GM06990 (cell line): ENCODE measurements around the gene ADGRB2.

Experiments used
- DNase-seq: peaks from one replicate; pipeline ENCODE4 v3.0.0-alpha.2; 2011; ENCODE audit not compliant: insufficient read length; ENCODE audit errors: extremely low read depth
- H3K27me3 ChIP-seq: replicated peaks from 2 replicates; pipeline ENCODE4 v1.6.0; 2011; ENCODE audit warnings: low read length; ENCODE audit not compliant: control insufficient read depth, insufficient read depth
- H3K36me3 ChIP-seq: 2 replicates; pipeline ENCODE4 v1.5.1; 2011; ENCODE audit warnings: low read length; ENCODE audit not compliant: control insufficient read depth, insufficient read depth
- H3K4me3 ChIP-seq: replicated peaks from 2 replicates; pipeline ENCODE4 v1.5.1; 2011; ENCODE audit warnings: low read depth, mild to moderate bottlenecking, control low read depth, low read length
- TF ChIP-seq, protein P1 (sequence below): IDR thresholded peaks from 2 replicates; pipeline ENCODE4 v1.5.1; 2011; ENCODE audit warnings: low read length, control low read depth, mild to moderate bottlenecking, inconsistent platforms; ENCODE audit not compliant: insufficient read depth, poor library complexity, severe bottlenecking

Gene ADGRB2

DNA sequence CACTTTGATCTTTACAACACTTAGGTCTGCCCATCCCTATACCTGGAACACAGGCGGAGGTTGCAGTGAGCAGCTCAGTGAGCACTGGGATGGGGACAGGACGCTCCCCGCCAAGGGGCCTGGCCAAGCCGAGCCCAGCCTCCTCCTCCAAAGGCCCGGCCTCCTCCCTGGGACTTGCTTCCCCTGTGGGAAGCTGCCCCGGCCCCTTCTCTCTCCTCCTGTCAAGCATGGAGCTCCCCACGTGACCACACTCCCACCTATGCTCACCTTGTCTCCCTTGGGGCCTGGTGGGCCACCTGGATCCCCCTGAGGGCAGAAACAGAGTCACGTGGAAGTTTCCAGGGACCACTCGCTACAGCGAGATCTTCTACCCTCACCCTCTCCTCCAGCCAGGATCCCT, 73.2 kb downstream of the ADGRB2 start:
- H3K36me3 ChIP-seq: no peaks in the 10 kb centered on the region
- no peak for DNase-seq
- no peaks in the 10 kb centered on the region for H3K27me3 ChIP-seq
- TF ChIP-seq, protein P1, sequence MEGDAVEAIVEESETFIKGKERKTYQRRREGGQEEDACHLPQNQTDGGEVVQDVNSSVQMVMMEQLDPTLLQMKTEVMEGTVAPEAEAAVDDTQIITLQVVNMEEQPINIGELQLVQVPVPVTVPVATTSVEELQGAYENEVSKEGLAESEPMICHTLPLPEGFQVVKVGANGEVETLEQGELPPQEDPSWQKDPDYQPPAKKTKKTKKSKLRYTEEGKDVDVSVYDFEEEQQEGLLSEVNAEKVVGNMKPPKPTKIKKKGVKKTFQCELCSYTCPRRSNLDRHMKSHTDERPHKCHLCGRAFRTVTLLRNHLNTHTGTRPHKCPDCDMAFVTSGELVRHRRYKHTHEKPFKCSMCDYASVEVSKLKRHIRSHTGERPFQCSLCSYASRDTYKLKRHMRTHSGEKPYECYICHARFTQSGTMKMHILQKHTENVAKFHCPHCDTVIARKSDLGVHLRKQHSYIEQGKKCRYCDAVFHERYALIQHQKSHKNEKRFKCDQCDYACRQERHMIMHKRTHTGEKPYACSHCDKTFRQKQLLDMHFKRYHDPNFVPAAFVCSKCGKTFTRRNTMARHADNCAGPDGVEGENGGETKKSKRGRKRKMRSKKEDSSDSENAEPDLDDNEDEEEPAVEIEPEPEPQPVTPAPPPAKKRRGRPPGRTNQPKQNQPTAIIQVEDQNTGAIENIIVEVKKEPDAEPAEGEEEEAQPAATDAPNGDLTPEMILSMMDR: no peak
- H3K4me3 ChIP-seq: no peak overlapping the region

DNA sequence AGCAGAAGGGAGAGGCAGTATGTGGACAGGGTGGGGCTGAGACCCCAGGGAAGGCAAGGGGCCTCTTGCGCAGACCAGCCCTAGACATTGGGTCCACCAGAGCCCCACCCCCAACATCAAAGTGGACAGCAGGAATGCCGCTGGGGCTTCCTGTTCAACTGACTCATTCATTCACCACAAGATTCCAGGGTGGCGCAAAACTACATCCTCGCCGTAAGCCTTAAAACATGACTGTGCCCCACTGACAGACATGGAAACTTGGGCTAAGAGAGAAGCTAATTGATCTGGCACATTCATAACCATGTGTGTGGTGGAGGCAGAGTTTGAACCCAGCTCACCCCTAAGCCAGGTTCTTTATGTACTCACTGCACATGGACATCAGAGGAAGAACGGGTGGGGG, 74.3 kb downstream of the ADGRB2 start:
- no peaks in the 10 kb centered on the region for H3K36me3 ChIP-seq
- no peak for DNase-seq
- H3K27me3 ChIP-seq: no peaks in the 10 kb centered on the region; the same call in 1 of the 2 replicates
- TF ChIP-seq, protein P1: no peak
- H3K4me3 ChIP-seq: no peak overlapping the region

DNA sequence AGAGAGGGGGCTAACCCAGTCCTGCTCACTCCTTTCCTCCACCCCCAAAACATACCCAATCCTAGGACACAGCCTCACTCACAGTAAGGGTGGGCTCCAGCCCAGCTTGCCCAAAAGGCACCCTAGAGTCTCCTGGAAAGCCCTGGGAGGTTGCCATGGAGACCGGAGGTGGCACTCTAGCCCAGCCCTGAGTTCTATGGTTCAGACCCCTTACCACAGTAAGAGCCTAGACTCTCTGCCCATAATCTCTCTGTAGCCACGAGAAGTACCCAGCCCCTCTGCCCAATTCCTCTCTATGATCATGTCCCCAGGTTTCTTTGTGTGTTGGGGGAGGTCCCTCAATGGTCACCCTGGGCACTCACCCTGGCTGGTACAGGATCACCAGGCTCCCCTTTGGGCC, 74.8 kb downstream of the ADGRB2 start:
- Histone ChIP-seq H3K27me3 (no peaks in the 10 kb centered on the region; the same call in 1 of the 2 replicates), H3K4me3 (no peak overlapping the region), H3K36me3 (no peaks in the 10 kb centered on the region)
- TF ChIP-seq, protein P1: no peak
- DNase-seq: no peak

DNA sequence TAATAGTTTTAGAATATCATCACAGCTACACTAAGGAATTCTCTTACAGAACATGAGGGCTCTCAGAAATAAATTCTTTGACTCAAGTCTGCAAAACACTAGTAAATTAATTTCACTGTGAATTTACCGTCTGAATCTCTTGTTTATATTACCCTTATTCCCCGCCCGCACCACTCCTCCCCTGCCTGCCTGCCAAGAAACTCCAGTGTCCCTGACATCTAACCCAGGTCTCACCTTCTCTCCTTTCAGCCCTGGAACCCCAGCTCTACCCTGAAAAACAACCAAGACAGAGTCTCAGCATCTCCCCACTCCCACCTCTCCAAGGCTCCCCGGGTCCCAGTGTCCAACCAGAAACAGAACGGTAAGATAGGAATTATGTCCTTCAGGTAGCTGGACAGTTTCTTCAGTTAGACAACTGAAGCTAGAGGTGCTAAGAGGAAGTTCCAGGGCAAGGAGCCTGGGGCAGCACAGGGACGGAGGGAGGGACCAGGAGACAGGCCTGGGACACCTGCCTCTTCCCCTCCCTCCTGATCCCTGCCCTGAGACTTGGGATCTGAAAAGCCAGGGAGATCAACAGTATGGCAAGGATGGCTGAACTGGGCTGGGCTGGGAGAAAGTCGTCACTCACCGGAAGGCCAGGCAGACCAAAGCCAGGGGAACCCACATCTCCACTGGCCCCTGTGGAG, 75.8 kb downstream of the ADGRB2 start:
- TF ChIP-seq, protein P1: no peak
- no peak for DNase-seq
- H3K4me3 ChIP-seq: no peak overlapping the region
- H3K36me3 ChIP-seq: no peaks in the 10 kb centered on the region
- H3K27me3 ChIP-seq: peaks cover 1% of the 10 kb centered on the region

DNA sequence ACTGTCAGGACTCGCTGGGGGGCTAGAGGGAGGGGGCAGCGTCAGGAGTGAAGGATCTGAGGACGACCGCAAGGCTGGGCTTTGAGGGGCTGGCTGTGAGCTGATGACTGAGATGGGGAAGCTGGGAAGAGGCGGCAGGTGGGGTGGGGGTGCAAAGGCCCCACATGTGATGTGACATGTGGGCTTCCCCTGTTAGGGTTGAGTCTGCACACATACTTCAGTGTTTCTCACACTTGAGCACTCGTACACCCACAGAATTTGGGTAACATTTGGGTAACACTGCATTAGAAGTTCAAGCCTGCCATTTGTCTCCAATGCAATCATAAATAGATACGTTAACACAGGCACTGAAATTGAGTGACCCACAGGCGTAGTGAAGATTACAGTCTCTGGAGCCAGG, 76.5 kb downstream of the ADGRB2 start:
- Histone ChIP-seq H3K4me3 (no peak overlapping the region), H3K27me3 (peaks cover 1% of the 10 kb centered on the region), H3K36me3 (no peaks in the 10 kb centered on the region)
- no peak for DNase-seq
- TF ChIP-seq, protein P1: no peak

DNA sequence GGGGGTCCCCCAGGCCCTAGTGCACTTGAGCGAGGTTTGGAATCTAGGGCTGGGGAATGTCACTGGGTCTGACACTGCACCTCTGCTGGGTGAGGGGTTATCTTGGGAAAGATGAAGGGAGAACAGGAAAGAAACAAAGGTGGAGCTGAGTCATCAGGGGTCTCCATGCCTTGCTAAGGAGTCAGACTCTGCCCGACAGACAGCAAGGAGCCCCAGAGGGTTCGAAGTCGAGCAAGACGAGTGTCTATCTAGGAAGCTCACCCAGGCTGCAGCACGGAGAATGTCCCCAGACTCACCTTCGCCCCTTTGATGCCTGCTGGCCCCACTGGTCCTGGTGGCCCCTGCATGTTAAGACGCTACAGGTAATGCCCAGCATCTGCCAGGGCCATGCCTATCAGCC, 78.3 kb downstream of the ADGRB2 start:
- TF ChIP-seq, protein P1: no peak
- DNase-seq: no peak
- Histone ChIP-seq H3K4me3 (no peak overlapping the region), H3K27me3 (peaks cover 1% of the 10 kb centered on the region), H3K36me3 (no peaks in the 10 kb centered on the region)
